Stomach (tissue), 4 donors: Measurements from ENCODE around the gene CCDC116.

ENCODE experiments used
- EP300 ChIP-seq: sonication (generic); formaldehyde crosslinking; IDR thresholded peaks from one replicate; pipeline ENCODE4 v1.6.1; 2017; ENCODE audit warnings: antibody characterized with exemption
- POLR2A ChIP-seq, 4 donors: fragments of 450-650 bp; IDR thresholded peaks; one replicate each; pipeline ENCODE4 v1.6.1; 2016; ENCODE audit warnings: antibody characterized with exemption in 4 of 4, control low read depth in 2 of 4, mild to moderate bottlenecking in 1 of 4, moderate library complexity in 1 of 4
- POLR2AphosphoS5 ChIP-seq, 3 donors: sonication (generic); formaldehyde crosslinking; IDR thresholded peaks; one replicate each; pipeline ENCODE4 v1.6.1; 2016; ENCODE audit warnings: antibody characterized with exemption in 3 of 3
- TF ChIP-seq, protein P1 (sequence below), 7 experiments: fragments of 450-650 bp in 4 of 7; fragments of 200-600 bp in 3 of 7; sonication (generic) in 3 of 7; IDR thresholded peaks; one replicate each; pipeline ENCODE4 v1.5.1; 2016 to 2019; ENCODE audit warnings: antibody characterized with exemption in 7 of 7, control low read depth in 2 of 7, mild to moderate bottlenecking in 1 of 7

GRCh38 chr22:21624880-21625791, 7.4 kb upstream of the CCDC116 start:
- TF ChIP-seq, protein P1, sequence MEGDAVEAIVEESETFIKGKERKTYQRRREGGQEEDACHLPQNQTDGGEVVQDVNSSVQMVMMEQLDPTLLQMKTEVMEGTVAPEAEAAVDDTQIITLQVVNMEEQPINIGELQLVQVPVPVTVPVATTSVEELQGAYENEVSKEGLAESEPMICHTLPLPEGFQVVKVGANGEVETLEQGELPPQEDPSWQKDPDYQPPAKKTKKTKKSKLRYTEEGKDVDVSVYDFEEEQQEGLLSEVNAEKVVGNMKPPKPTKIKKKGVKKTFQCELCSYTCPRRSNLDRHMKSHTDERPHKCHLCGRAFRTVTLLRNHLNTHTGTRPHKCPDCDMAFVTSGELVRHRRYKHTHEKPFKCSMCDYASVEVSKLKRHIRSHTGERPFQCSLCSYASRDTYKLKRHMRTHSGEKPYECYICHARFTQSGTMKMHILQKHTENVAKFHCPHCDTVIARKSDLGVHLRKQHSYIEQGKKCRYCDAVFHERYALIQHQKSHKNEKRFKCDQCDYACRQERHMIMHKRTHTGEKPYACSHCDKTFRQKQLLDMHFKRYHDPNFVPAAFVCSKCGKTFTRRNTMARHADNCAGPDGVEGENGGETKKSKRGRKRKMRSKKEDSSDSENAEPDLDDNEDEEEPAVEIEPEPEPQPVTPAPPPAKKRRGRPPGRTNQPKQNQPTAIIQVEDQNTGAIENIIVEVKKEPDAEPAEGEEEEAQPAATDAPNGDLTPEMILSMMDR (IDR thresholded peaks at IDR 0.05) = no peak
- TF ChIP-seq POLR2A (IDR thresholded peaks at IDR 0.05) (no peak), POLR2AphosphoS5 (IDR thresholded peaks at IDR 0.05) (no peak), EP300 (no peak)
